Fibroblast of the aortic adventitia (primary cell): ENCODE results near the gene CLRN3. TPM values are rescaled to one million over a fixed set of nuclear protein-coding genes. Genes with fewer than 3 reads are reported as not detected.

Experiments used
- DNase-seq: peaks from one replicate; pipeline ENCODE4 v3.0.0-alpha.2; 2010; ENCODE audit warnings: low read depth
- H3K4me3 ChIP-seq: 2 replicates; pipeline ENCODE4 v1.5.1; 2011; ENCODE audit warnings: low read depth, mild to moderate bottlenecking, control low read depth, low read length, moderate library complexity
- total RNA-seq: library from RNA; depleted of rRNA; stranded (reverse); fragments of >200 nt; gene quantifications from 2 replicates; pipeline ENCODE4 v1.2.3, GENCODE V29; 2012; ENCODE audit warnings: low replicate concordance
- TF ChIP-seq, protein P1 (sequence below): IDR thresholded peaks from 2 replicates; pipeline ENCODE4 v1.5.1; 2011; ENCODE audit warnings: mild to moderate bottlenecking, low read length, control low read depth, inconsistent platforms; ENCODE audit not compliant: insufficient read depth

CLRN3 gene
- total RNA-seq, 1 donor, result not detected

DNA sequence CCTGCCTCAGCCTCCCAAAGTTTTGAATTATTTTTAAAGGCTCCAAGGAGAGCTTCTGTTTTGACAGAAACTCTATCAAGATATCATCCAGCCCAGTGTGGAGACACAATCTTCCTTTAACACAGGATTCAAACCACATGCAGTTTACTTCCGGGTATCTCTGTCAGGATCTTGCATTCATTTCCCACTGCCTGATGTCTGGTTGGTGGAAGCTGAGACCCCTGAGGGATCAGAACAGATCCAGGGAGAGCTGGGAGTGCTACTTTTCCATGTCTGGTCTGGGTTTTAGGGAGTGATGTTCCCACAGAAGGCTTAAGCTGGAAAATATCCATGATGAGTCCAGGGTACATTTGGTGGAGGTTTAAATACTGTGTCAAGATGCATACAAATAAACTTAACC, 30.9 kb upstream of the CLRN3 start:
- H3K4me3 ChIP-seq, result no peak overlapping the region
- DNase-seq, result no peak
- TF ChIP-seq, protein P1, sequence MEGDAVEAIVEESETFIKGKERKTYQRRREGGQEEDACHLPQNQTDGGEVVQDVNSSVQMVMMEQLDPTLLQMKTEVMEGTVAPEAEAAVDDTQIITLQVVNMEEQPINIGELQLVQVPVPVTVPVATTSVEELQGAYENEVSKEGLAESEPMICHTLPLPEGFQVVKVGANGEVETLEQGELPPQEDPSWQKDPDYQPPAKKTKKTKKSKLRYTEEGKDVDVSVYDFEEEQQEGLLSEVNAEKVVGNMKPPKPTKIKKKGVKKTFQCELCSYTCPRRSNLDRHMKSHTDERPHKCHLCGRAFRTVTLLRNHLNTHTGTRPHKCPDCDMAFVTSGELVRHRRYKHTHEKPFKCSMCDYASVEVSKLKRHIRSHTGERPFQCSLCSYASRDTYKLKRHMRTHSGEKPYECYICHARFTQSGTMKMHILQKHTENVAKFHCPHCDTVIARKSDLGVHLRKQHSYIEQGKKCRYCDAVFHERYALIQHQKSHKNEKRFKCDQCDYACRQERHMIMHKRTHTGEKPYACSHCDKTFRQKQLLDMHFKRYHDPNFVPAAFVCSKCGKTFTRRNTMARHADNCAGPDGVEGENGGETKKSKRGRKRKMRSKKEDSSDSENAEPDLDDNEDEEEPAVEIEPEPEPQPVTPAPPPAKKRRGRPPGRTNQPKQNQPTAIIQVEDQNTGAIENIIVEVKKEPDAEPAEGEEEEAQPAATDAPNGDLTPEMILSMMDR, result no peak

DNA sequence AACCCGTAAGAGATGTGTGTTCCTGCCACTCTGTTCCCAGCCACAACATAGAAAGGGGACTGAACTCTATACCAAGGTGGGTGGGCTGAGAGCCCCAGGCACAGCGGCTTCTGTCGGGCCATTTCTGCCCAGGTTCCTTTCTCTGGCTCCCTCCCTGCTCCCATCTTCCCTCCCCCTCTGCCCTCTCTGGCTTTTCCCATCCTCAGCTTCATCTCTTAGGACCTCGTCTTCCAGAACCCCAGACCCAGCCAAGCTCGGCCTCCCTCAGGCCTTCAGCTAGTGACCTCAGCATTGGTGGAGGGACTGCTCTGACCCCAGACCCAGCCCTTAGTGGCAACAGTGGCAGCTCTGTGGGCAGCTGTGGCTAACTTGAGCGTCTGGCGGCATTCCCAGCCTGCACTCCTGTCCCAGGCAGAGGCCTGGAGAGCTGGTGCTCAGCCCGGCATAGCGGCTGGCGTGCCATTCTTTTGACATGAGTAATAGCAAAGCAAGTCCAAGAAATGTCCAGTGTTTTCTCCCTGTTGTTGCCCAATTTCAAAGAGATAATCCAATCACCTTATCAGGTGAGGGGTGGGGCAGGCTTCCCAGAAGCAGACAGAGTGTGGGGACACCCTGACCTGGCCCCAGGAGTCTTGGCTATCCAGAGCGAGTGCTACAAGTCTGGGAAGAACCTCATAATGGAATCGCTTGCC, 30.1 kb upstream of the CLRN3 start:
- no peak overlapping the region for H3K4me3 ChIP-seq
- TF ChIP-seq, protein P1, result no peak
- DNase-seq, result peak; percentile 62

DNA sequence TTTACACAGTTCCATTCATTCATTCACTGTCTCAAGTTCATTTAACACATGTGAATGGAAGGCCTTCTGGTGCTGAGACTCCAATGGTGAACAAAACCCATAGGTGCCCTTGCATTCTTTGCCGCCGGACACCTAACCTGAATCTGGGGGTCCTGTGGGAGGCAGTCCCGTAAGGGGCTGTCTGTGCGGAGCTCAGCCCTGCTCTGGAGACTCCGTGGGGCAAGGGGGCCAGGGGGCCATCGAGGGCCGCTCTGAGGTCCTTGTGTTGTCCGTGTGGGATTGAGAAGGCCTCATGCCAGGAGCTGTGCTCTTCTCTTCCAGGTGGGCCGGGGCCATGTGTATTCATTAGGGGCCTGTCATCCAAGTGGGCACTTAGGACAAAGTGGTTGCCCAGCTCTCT, 29.5 kb upstream of the CLRN3 start:
- H3K4me3 ChIP-seq, result no peak overlapping the region
- TF ChIP-seq, protein P1, result no peak
- no peak for DNase-seq

DNA sequence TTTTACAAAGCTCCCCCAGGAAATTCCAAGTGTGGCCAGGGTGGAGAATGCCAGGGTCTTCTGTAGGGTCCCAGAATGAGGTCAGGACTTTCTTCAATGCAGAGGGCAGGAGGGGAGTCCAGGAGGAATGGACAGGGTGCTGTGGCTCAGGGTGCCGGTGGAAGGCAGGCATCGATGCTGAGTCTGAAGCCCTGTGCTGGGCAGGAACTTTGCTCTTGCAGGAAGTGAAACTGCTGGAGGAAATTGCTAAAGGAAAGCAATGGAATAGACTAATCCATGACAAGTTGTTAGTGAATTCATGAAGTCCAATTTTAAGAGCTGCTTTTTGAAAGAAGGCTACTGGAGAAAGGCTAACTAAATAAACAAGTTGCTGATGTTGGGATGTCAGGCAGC, 29.0 kb upstream of the CLRN3 start:
- TF ChIP-seq, protein P1, result no peak
- H3K4me3 ChIP-seq, result no peak overlapping the region
- no peak for DNase-seq

DNA sequence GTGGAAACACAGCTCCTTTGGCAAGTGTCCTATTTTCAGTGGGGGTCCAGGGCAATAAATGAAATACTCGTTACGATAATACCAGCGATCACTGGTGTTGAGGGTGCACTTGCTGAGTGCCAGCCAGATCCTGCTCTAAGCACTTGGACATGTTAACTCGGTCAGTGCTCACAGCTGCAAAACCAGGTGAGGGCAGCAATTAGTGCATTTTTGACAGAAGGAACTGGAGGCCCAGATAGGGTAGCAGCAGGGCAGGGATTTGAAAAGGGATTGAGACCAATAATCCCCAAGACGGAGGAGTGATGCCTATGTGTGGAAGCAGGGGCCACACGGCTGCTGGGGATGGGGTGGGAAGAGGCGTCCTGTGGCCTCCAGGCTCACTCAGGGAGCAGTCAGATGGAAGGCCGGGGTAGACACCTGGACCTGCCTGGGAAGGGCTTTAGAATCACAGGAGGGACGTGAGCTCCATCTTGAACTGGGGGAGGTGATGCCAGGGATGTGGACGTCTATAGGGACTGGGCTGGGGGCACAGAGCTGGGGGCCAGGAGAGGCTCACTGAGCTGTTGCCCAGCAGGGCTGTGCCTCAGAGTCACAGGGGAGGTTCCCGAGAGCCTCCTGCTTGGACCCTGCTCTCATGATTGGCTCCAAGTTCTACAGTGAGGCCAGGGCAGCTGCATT, 28.5 kb upstream of the CLRN3 start:
- H3K4me3 ChIP-seq, result no peak overlapping the region
- TF ChIP-seq, protein P1, result no peak
- DNase-seq, result no peak

DNA sequence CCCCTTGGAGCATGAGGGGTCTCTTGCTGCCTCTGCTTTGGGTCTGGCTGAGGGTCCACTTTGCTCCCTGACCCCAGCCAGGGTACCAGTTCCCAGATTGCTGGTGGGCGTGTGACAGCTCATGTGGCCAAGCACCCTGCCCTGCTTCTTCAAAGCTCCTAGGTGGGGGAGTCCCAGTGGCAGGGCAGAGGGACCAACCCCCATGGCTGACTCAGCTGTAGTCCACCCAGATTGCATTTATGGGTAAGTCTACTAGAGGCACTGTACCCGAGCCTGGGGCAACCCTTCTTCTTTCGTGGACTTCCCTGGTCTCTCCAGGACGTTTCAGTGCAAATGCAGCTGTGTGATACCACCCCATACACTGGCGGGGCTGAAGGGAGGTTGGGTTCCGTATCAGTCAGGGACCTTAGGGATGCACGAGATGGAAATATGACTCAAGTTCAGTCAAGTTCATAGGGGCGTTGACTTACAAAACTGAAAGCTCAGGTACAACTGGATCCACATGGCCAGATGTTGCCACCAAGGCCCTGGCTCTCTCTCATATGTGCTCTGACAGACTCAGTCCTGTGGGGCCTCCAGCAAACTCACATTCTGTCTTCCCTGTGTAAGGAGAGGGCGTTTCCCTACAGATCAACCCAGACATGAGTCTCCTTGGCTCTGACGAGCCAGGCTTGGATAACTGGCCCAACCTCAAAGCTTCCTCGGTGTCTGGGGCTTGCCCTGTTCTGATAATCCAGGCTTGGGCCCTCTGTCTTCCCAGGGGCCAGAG, 27.7 kb upstream of the CLRN3 start:
- no peak for DNase-seq
- TF ChIP-seq, protein P1, result no peak
- no peak overlapping the region for H3K4me3 ChIP-seq
